Activated gamma-delta T cell treated with Interleukin-2 at 50 U/mL for 16 hours (primary cell): ENCODE measurements around the gene NTSR2.

ENCODE experiments used
- DNase-seq: peaks from one replicate; pipeline ENCODE4 v3.0.0-alpha.2; 2020

NTSR2 gene

GRCh38 chr2:11621410-11621809 lies 48.6 kb downstream of the NTSR2 start:
- no peak for DNase-seq

- DNase-seq: no peak
Measured at GRCh38 chr2:11618708-11619062, 51.3 kb downstream of the NTSR2 start.

GRCh38 chr2:11617984-11618707 lies 51.8 kb downstream of the NTSR2 start:
- DNase-seq: no peak

GRCh38 chr2:11617527-11617926 lies 52.5 kb downstream of the NTSR2 start:
- no peak for DNase-seq

- DNase-seq: no peak
Measured at GRCh38 chr2:11616851-11617415, 53.1 kb downstream of the NTSR2 start.

- no peak for DNase-seq
Measured at GRCh38 chr2:11616097-11616687, 53.8 kb downstream of the NTSR2 start.

GRCh38 chr2:11615209-11615608 lies 54.8 kb downstream of the NTSR2 start:
- no peak for DNase-seq

GRCh38 chr2:11613297-11613696 lies 56.7 kb downstream of the NTSR2 start:
- DNase-seq: no peak

- no peak for DNase-seq
Measured at GRCh38 chr2:11612553-11613215, 57.3 kb downstream of the NTSR2 start.

- no peak for DNase-seq
Measured at GRCh38 chr2:11611251-11611650, 58.7 kb downstream of the NTSR2 start.

GRCh38 chr2:11610624-11611242 lies 59.3 kb downstream of the NTSR2 start:
- no peak for DNase-seq
